HEK293T (cell line): ENCODE data around the gene CA14.

Source experiments
- CTBP1 ChIP-seq: fragments of 450-650 bp; IDR thresholded peaks from 2 replicates; pipeline ENCODE4 v1.6.1; 2016; ENCODE audit warnings: borderline replicate concordance
- ELF4 ChIP-seq: fragments of 450-650 bp; IDR thresholded peaks from 2 replicates; pipeline ENCODE4 v1.6.1; 2017; ENCODE audit warnings: antibody characterized with exemption
- SUZ12 ChIP-seq: fragments of 450-650 bp; IDR thresholded peaks from 2 replicates; pipeline ENCODE4 v1.6.1; 2016; ENCODE audit warnings: mild to moderate bottlenecking

DNA sequence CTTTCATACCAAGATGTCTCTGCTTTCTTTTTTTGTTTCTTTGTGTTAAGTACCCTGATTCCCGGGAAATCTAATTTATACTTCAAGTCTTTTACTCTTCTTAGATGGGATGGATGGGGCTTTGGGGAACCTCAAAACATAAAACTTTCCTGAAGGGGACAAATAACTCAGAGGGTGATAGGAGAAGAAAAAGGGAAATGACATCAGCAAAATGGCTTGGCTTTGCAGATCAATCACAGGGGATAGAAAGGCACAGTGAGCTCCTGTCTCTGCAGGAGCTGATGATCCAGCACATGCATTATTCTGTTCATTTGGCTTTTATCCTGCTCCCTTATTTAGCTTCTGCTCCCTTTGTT is 1.4 kb upstream of the CA14 start:
- TF ChIP-seq SUZ12 = no peak
- TF ChIP-seq ELF4 = no peak
- TF ChIP-seq CTBP1 = no peak
